Activated CD4-positive, CD25-positive, alpha-beta regulatory T cell treated with anti-CD3 and anti-CD28 coated beads, Interleukin-2, amount 50 U/mL, for 16 hours (primary cell): ENCODE data around the gene SMIM1.

Experiments
- DNase-seq: peaks from one replicate; pipeline ENCODE4 v3.0.0-alpha.2; 2020; ENCODE audit warnings: low read depth, low spot score

Gene SMIM1

GRCh38 chr1:3821447-3821846 is 48.9 kb downstream of the SMIM1 start:
- no peak for DNase-seq

GRCh38 chr1:3821908-3822307 is 49.4 kb downstream of the SMIM1 start:
- no peak for DNase-seq

- no peak for DNase-seq
These were observed 49.9 kb downstream of the SMIM1 start for GRCh38 chr1:3822421-3822820.

- DNase-seq: no peak
These were observed 52.1 kb downstream of the SMIM1 start for GRCh38 chr1:3824650-3825049.

GRCh38 chr1:3825356-3825755 is 52.8 kb downstream of the SMIM1 start:
- DNase-seq: no peak
